CD14-positive monocyte (primary cell): Measurements from ENCODE around the gene ASTN2. TPM values are rescaled to one million over a fixed set of nuclear protein-coding genes. Genes with fewer than 3 reads are reported as not detected.

ENCODE experiments used
- DNase-seq, 3 donors: peaks; one replicate each; pipeline ENCODE4 v3.0.0-alpha.2; 2011 to 2022
- H2AFZ ChIP-seq: 2 replicates; pipeline ENCODE4 v1.6.0; 2012; ENCODE audit warnings: mild to moderate bottlenecking, low read depth, low read length, inconsistent platforms; ENCODE audit not compliant: insufficient read depth, poor library complexity, severe bottlenecking
- H3K27ac ChIP-seq, 2 donors: 1 replicate in 1 of 2; 2 replicates in 1 of 2; pipeline ENCODE4 v1.5.1; 2012 to 2013; ENCODE audit warnings: low read length in 2 of 2, control low read depth in 1 of 2, inconsistent platforms in 1 of 2, low read depth in 1 of 2, mild to moderate bottlenecking in 1 of 2
- H3K27me3 ChIP-seq, 2 donors: one replicate each; pipeline versions ENCODE4 v1.6.0 to v1.6.1; 2011 to 2013; ENCODE audit warnings: low read length in 2 of 2; ENCODE audit not compliant: control insufficient read depth in 2 of 2, insufficient read depth in 2 of 2
- H3K36me3 ChIP-seq, 2 donors: replicated peaks in 1 of 2; 1 replicate in 1 of 2; 2 replicates in 1 of 2; pipeline versions ENCODE4 v1.5.1 to v1.6.1; 2012 to 2013; ENCODE audit warnings: low read length in 2 of 2, control low read depth in 1 of 2, inconsistent platforms in 1 of 2, mild to moderate bottlenecking in 1 of 2; ENCODE audit not compliant: insufficient read depth in 2 of 2, control insufficient read depth in 1 of 2
- H3K4me1 ChIP-seq, 2 donors: 1 replicate in 1 of 2; 2 replicates in 1 of 2; pipeline versions ENCODE4 v1.5.1 to v1.6.1; 2012 to 2013; ENCODE audit warnings: low read length in 2 of 2, control low read depth in 1 of 2, inconsistent platforms in 1 of 2, mild to moderate bottlenecking in 1 of 2, moderate library complexity in 1 of 2; ENCODE audit not compliant: insufficient read depth in 2 of 2, control insufficient read depth in 1 of 2
- H3K4me2 ChIP-seq: replicated peaks from 2 replicates; pipeline ENCODE3; 2012; ENCODE audit warnings: low read length, moderate library complexity, mild to moderate bottlenecking; ENCODE audit not compliant: poor library complexity, severe bottlenecking; ENCODE audit errors: extremely low read depth
- H3K4me3 ChIP-seq, 3 experiments: fragments of 200-600 bp in 1 of 3; sonication (generic) in 1 of 3; replicated peaks in 1 of 3; 1 replicate in 2 of 3; 2 replicates in 1 of 3; pipeline ENCODE4 v1.5.1; 2011 to 2013; ENCODE audit warnings: low read length in 3 of 3, mild to moderate bottlenecking in 3 of 3, control low read depth in 2 of 3, low read depth in 2 of 3, inconsistent platforms in 1 of 3, moderate library complexity in 1 of 3
- H3K79me2 ChIP-seq: 2 replicates; pipeline ENCODE4 v1.6.0; 2012; ENCODE audit warnings: mild to moderate bottlenecking, control low read depth, inconsistent platforms, low read length, moderate library complexity; ENCODE audit not compliant: insufficient read depth
- H3K9ac ChIP-seq: 2 replicates; pipeline ENCODE4 v1.6.0; 2017; ENCODE audit warnings: low read length, mild to moderate bottlenecking; ENCODE audit not compliant: insufficient read depth, poor library complexity, severe bottlenecking
- H3K9me3 ChIP-seq, 2 donors: replicated peaks in 1 of 2; 1 replicate in 1 of 2; 2 replicates in 1 of 2; pipeline versions ENCODE4 v1.5.1 to v1.6.1; 2012 to 2013; ENCODE audit warnings: low read length in 2 of 2, control low read depth in 1 of 2; ENCODE audit not compliant: control insufficient read depth in 1 of 2, insufficient read depth in 1 of 2
- H4K20me1 ChIP-seq: 2 replicates; pipeline ENCODE4 v1.6.0; 2012; ENCODE audit warnings: mild to moderate bottlenecking, low read length, control low read depth, moderate library complexity; ENCODE audit not compliant: insufficient read depth
- H3K27ac Mint-ChIP-seq, 7 donors: one replicate each; pipeline ENCODE4 v1.8.0; 2020; ENCODE audit warnings: mild to moderate bottlenecking in 7 of 7, mixed read lengths in 7 of 7, moderate library complexity in 6 of 7, inconsistent platforms in 2 of 7
- H3K27me3 Mint-ChIP-seq, 3 donors: one replicate each; pipeline ENCODE4 v1.8.0; 2021 to 2022; ENCODE audit warnings: low read depth in 3 of 3, mild to moderate bottlenecking in 3 of 3, mixed read lengths in 3 of 3, moderate library complexity in 3 of 3, inconsistent platforms in 1 of 3
- H3K36me3 Mint-ChIP-seq, 2 donors: one replicate each; pipeline ENCODE4 v1.8.0; 2020; ENCODE audit warnings: mixed read lengths in 2 of 2, inconsistent platforms in 1 of 2, mild to moderate bottlenecking in 1 of 2
- H3K4me1 Mint-ChIP-seq: one replicate; pipeline ENCODE4 v1.8.0; 2020; ENCODE audit warnings: mild to moderate bottlenecking, mixed read lengths
- H3K4me3 Mint-ChIP-seq, 2 donors: one replicate each; pipeline ENCODE4 v1.8.0; 2020; ENCODE audit warnings: mild to moderate bottlenecking in 2 of 2, mixed read lengths in 2 of 2, moderate library complexity in 1 of 2
- H3K9me3 Mint-ChIP-seq, 7 donors: one replicate each; pipeline ENCODE4 v1.8.0; 2020 to 2022; ENCODE audit warnings: mixed read lengths in 7 of 7, mild to moderate bottlenecking in 6 of 7, moderate library complexity in 6 of 7, inconsistent platforms in 2 of 7
- WGBS: methylation state at CpG from one replicate; pipeline ENCODE4 v1.1.5; 2013; ENCODE audit warnings: missing lambda C conversion rate; ENCODE audit not compliant: insufficient coverage; 5-methylcytosine and 5-hydroxymethylcytosine counted together
- intact Hi-C, 2 donors: fragments of 100-400 bp; cut with micrococcal nuclease; formaldehyde crosslinking; loops; one replicate each; pipeline versions ENCODE4 v1.15.0 to v1.15.1; 2023
- polyA plus RNA-seq, 3 donors: library from polyadenylated mRNA; depleted of rRNA in 1 of 3; unstranded in 2 of 3; stranded (reverse) in 1 of 3; fragments of 300-500 nt in 2 of 3; fragments of >200 nt in 1 of 3; fragmentation: Illumina TruSeq in 2 of 3; gene quantifications; 1 replicate in 2 of 3; 2 replicates in 1 of 3; pipeline ENCODE4 v1.2.3, GENCODE V29; 2012 to 2021
- TF ChIP-seq, protein P1 (sequence below): fragments of 200-600 bp; IDR thresholded peaks from one replicate; pipeline ENCODE4 v1.8.0; 2022; ENCODE audit warnings: antibody characterized with exemption, mild to moderate bottlenecking

Gene ASTN2
- polyA plus RNA-seq, 3 donors = not detected

GRCh38 chr9:116623715-116624114, 791.1 kb downstream of the ASTN2 start:
- Mint-ChIP-seq H3K4me3 (no peak overlapping the region), H3K27me3 (no peaks in the 10 kb centered on the region), H3K36me3 (no peaks in the 10 kb centered on the region), H3K4me1 (no peaks in the 10 kb centered on the region), H3K27ac (no peak overlapping the region), H3K9me3 (peaks cover 0 to 3% (median 0%) of the 10 kb centered on the region in 7 donors)
- TF ChIP-seq, protein P1, sequence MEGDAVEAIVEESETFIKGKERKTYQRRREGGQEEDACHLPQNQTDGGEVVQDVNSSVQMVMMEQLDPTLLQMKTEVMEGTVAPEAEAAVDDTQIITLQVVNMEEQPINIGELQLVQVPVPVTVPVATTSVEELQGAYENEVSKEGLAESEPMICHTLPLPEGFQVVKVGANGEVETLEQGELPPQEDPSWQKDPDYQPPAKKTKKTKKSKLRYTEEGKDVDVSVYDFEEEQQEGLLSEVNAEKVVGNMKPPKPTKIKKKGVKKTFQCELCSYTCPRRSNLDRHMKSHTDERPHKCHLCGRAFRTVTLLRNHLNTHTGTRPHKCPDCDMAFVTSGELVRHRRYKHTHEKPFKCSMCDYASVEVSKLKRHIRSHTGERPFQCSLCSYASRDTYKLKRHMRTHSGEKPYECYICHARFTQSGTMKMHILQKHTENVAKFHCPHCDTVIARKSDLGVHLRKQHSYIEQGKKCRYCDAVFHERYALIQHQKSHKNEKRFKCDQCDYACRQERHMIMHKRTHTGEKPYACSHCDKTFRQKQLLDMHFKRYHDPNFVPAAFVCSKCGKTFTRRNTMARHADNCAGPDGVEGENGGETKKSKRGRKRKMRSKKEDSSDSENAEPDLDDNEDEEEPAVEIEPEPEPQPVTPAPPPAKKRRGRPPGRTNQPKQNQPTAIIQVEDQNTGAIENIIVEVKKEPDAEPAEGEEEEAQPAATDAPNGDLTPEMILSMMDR = no peak
- no peaks in the 10 kb centered on the region for H3K27me3 ChIP-seq
- H3K9me3 ChIP-seq = no peaks in the 10 kb centered on the region
- no peak overlapping the region for H3K4me3 ChIP-seq
- H3K36me3 ChIP-seq = no peaks in the 10 kb centered on the region
- no peaks in the 10 kb centered on the region for H3K4me1 ChIP-seq
- intact Hi-C loops = no loop called here
- no peak overlapping the region for H3K9ac ChIP-seq
- no peaks in the 10 kb centered on the region for H3K79me2 ChIP-seq
- no peaks in the 10 kb centered on the region for H4K20me1 ChIP-seq
- no peak overlapping the region for H2AFZ ChIP-seq
- 88% methylated on average over 4 of the region's 4 CpGs for WGBS
- H3K4me2 ChIP-seq = no peak overlapping the region
- DNase-seq = no peak
- H3K27ac ChIP-seq = no peak overlapping the region

GRCh38 chr9:116617389-116617788, 797.5 kb downstream of the ASTN2 start:
- Mint-ChIP-seq H3K36me3 (no peaks in the 10 kb centered on the region), H3K27me3 (peaks cover 0 to 2% (median 1%) of the 10 kb centered on the region in 3 donors), H3K4me3 (no peak overlapping the region), H3K27ac (no peak overlapping the region), H3K4me1 (no peaks in the 10 kb centered on the region), H3K9me3 (peaks cover 3 to 9% (median 6%) of the 10 kb centered on the region in 7 donors)
- Histone ChIP-seq H3K9me3 (no peaks in the 10 kb centered on the region), H3K9ac (no peak overlapping the region), H3K36me3 (no peaks in the 10 kb centered on the region), H3K27me3 (no peaks in the 10 kb centered on the region), H3K4me1 (no peaks in the 10 kb centered on the region), H2AFZ (no peak overlapping the region), H3K27ac (no peak overlapping the region), H3K4me2 (no peak overlapping the region), H4K20me1 (no peaks in the 10 kb centered on the region), H3K79me2 (no peaks in the 10 kb centered on the region), H3K4me3 (no peak overlapping the region)
- no peak for DNase-seq
- 100% methylated on average over 1 of the region's 3 CpGs for WGBS
- TF ChIP-seq, protein P1 = no peak
- intact Hi-C loops = no loop called here
